A549 (cell line): Measurements from ENCODE around the gene SERF2.

ENCODE experiments used
- CEBPB ChIP-seq, 2 experiments: fragments of >200 bp in 1 of 2; sonication (Bioruptor Twin) in 1 of 2; formaldehyde crosslinking in 1 of 2; IDR thresholded peaks; 2 replicates each; pipeline ENCODE4 v1.6.1; 2012 to 2016
- CHD4 ChIP-seq: fragments of 200-600 bp; sonication (generic); IDR thresholded peaks from 2 replicates; pipeline ENCODE4 v1.6.1; 2016; ENCODE audit warnings: antibody characterized with exemption, mild to moderate bottlenecking, borderline replicate concordance
- CTCF ChIP-seq: fragments of >200 bp; sonication (Bioruptor Twin); formaldehyde crosslinking; IDR thresholded peaks from 3 replicates; pipeline ENCODE4 v1.5.1; 2016
- KDM1A ChIP-seq: fragments of 200-600 bp; sonication (generic); IDR thresholded peaks from 2 replicates; pipeline ENCODE4 v1.6.1; 2016; ENCODE audit warnings: low read depth, mild to moderate bottlenecking
- MYC ChIP-seq: IDR thresholded peaks from 2 replicates; pipeline ENCODE4 v1.6.1; 2012; ENCODE audit warnings: mild to moderate bottlenecking, inconsistent platforms, low read length, improper control_type of control experiment, borderline replicate concordance

- no peak for TF ChIP-seq KDM1A
- no peak for TF ChIP-seq MYC
- no peak for TF ChIP-seq CEBPB (IDR thresholded peaks at IDR 0.05)
- TF ChIP-seq CTCF = no peak
- no peak for TF ChIP-seq CHD4
Measured at GRCh38 chr15:43792761-43793476, 799 bp downstream of the SERF2 start.
